Activated CD8-positive, alpha-beta memory T cell treated with anti-CD3 and anti-CD28 coated beads for 36 hours (primary cell): Measurements from ENCODE around the gene DNLZ. TPM values are rescaled to one million over a fixed set of nuclear protein-coding genes. Genes with fewer than 3 reads are reported as not detected.

Source experiments
- CTCF ChIA-PET: fragments of 350-600 bp; sonication (Branson Sonifier 250); formaldehyde crosslinking; loops from one replicate; lab custom pipeline; 2021; ENCODE audit warnings: antibody characterized with exemption; lab: Charles Lee
- POLR2A ChIA-PET: fragments of 350-600 bp; sonication (Branson Sonifier 250); formaldehyde crosslinking; loops from one replicate; lab custom pipeline; 2021; ENCODE audit warnings: antibody characterized with exemption; lab: Charles Lee
- total RNA-seq, 2 experiments: library from RNA; stranded (reverse); gene quantifications; one replicate each; pipeline ENCODE4 v1.2.3, GENCODE V29; 2021

Gene DNLZ
- total RNA-seq, 2 experiments from 2014 or later, result 29.6 to 31.8 TPM

GRCh38 chr9:136367296-136368145 is 4.0 kb upstream of the DNLZ start:
- POLR2A ChIA-PET, result no interaction called here
- CTCF ChIA-PET, result interaction anchor here (0.9 kb wide), 1 partner anchor 36 kb away, joined by 3 read pairs; no protein-coding TSS in a partner anchor

DNA sequence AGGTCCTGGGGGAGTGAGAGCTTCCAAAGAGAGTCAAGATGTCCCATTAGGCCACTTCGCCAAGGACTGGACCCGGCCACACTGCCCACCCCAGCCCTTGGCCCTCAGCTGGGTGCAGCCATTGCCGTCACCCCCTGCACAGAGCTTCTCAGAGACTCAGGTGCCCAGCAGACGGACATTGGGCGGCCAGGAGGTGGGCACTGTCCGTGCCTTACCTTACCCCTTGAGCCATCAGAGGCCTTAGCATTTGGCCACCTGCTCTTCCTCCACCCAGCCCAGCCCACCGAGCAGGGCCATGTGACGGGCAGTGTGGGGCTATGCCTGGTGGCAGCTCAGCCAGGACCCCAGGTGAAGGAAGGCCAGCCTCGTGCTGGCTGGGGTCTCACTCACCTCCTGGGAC is 3.3 kb upstream of the DNLZ start:
- ChIA-PET CTCF (interaction anchor here (0.5 to 0.9 kb wide), 2 partner anchors 37 to 370 kb away, joined by 3 read pairs; no protein-coding TSS in a partner anchor), POLR2A (no interaction called here)

DNA sequence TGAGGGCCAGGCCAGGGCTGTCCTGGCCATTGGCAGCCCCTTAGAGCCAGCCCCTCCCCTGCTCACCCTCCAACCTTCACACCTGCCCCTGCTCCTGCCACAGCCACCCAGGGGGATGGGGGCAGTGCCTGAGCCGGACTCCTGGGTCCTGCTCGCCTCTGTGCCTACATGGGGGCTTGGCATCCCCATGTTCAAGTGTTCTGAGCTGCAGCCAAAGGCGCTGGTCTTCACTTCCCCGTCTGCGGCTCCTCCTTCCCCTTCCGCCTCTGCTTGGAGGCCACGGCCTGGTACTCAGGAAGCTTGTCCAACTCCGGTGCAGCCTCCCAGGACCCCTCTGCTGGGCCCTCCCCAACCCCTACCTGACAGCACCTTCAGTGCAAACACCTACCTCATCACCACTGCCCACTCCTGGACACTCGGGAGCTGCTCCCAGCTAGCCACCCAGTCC is 2.3 kb upstream of the DNLZ start:
- ChIA-PET CTCF (no interaction called here), POLR2A (no interaction called here)

DNA sequence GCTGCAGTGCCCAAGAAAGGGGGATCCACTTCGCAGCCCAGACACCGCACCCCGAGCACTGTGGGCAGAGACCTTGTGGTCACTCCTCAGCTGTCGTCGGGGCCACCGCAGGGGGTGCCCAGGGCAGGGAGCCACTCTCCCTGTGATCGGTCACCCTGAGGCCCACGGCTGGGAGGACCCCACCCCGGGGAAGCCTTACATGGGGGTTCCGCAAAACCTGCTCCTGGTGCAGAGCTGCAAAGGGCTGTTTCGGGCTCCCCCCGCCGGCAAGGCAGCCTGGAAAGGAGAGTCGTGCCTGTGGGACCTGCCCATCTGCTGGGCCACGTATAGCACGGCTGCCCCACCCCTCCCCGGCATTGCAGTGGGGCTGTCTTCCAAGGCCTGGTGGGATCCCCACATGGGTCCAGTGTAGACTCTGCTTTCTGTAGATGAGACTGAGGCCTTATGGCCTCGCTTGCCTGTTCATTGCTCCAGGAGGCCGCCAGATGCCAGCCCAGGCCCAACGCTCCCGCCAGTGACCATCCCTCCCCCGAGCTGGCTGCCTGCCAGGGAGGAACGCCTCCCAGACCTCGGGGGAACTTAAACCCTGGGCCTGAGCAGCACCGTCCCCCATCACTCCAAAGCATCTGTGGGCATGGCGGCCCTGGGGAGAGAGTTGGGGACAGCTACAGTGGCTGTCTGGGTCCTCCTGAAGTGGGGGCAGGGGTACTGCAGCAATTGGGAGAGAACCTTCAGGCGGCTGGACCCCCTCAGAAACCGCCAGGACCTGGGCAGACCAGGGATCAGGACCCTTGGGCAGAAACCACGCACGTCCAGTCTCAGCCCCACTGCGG is 1.6 kb upstream of the DNLZ start:
- CTCF ChIA-PET, result interaction anchor here (0.5 to 2.4 kb wide), 2 partner anchors 53 to 203 kb away, joined by 3 to 15 read pairs; no protein-coding TSS in a partner anchor
- POLR2A ChIA-PET, result no interaction called here

- ChIA-PET CTCF (interaction anchor here (0.5 to 2.4 kb wide), 12 partner anchors 10 to 336 kb away, joined by 3 to 15 read pairs (median 3); partner anchors contain the start of gene SNAPC4), POLR2A (interaction anchor here (0.7 to 1.6 kb wide), 4 partner anchors 27 to 877 kb away, joined by 3 to 11 read pairs (median 4); partner anchors contain the start of genes ENTR1, PMPCA, SNAPC4 and TUBB4B)
Measured at GRCh38 chr9:136363949-136364748, 605 bp upstream of the DNLZ start.

DNA sequence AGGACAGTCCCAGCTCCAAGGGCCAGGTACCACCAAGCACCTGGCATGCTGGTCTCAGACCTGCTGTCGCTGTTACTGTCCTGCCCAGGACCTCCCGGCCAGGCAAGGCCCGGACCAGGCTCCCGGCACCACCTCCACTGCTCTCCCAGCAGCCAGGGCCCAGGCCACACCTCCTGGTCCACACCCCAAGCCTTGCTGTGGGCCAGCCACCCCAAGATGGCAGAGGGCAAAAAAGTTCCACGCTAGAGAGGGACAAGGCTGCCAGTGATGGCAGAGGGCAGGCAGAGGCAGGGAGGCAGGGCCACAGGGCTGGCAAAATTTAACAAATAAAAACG is 1.1 kb downstream of the DNLZ start:
- ChIA-PET POLR2A (interaction anchor here (0.6 to 1.6 kb wide), 8 partner anchors 24 to 305 kb away, joined by 3 to 11 read pairs (median 3); partner anchors contain the start of genes ENTR1, PMPCA and SNAPC4), CTCF (interaction anchor here (0.9 to 2.4 kb wide), 7 partner anchors 35 to 393 kb away, joined by 3 to 15 read pairs (median 8); partner anchors contain the start of gene SNAPC4)

DNA sequence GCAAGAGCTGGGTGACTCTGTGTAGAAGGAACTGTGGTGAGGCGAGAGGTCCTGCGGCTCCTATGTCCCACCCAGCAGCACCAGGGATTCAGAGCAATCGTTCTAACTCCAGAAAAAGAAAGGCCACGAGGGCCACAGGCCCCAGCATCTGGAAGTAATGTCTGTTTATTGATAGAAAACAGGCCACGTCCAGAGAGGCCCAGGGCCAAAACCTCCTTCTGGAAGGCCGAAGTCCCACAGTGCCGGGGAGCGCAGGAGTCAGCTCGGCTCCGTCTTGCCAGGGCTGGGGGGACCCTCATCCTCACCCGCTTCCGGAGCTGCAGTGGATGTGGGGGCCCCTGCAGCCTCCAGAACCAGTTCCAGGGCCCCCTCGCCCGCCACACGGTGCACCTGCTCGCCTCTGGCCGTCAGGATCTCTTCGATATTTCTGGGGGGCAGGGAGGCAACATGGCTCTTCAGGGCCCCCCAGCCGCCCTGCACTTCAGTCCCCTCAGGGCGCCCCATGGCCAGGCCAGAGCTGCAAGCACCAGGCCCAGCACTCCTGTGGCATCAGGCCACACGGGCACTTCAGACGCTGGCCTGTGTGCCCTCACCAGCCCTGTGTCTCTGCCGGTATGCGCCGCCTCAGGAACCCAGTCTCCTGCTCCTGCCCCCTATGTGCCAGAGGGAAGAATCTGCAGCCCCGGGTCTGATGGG is 1.6 kb downstream of the DNLZ start:
- POLR2A ChIA-PET, result interaction anchor here (0.9 kb wide), 1 partner anchor 24 kb away, joined by 3 read pairs; no protein-coding TSS in a partner anchor
- CTCF ChIA-PET, result interaction anchor here (1.3 to 2.4 kb wide), 4 partner anchors 38 to 76 kb away, joined by 3 to 13 read pairs (median 6); partner anchors contain the start of gene SNAPC4

GRCh38 chr9:136361047-136361753 is 2.3 kb downstream of the DNLZ start:
- ChIA-PET POLR2A (no interaction called here), CTCF (no interaction called here)

DNA sequence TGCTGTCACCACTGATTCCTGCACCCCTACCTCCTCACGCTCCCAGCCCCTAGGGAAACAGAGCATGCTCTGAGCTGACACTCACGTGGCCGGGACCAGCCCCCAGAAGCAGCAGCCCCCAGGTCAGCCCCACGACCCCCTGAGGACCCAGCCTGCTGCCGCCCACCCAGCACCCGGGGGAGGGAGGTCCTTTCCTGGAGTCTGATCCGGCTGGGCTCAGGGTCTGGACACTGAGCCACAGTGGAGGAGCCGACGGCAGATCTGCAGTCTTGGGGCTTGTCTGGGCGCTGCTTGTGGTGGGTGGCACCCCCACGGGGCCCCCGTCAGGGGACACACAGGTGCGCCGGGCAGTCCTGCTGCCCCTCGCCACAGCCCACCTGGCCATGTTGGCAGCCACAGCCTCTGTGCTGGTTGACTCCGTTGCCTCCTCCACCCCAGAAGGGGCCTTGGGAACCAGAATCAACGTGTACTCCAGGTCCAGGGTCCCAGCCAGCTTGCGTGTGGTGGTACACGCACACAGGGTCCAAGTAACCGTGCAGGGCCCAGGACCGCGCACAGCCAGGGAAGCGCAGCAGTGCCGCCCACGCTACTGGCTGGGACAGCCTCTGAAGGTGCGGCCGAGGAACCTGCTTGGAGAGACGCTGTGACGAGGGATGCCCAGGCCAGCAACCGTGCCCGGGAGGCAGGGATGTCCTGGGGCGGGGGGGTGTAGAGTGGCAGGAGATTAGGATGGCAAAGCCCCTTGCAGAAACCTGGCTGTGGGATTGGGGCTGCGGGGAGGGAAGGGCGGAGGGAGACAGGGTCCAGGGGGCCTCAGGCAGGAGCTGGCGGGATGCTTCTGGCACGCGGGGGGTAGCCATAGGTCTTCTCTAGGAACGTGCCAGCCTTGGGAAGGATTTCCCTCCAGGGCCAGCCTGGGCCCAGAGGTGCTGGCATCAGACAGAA is 3.5 kb downstream of the DNLZ start:
- POLR2A ChIA-PET, result no interaction called here

GRCh38 chr9:136358888-136359287 is 4.7 kb downstream of the DNLZ start:
- CTCF ChIA-PET, result no interaction called here
- POLR2A ChIA-PET, result no interaction called here

More for the DNA sequence above, 3.5 kb downstream of the DNLZ start:
- CTCF ChIA-PET, result no interaction called here

GRCh38 chr9:136358016-136358415 is 5.5 kb downstream of the DNLZ start:
- ChIA-PET CTCF (no interaction called here), POLR2A (no interaction called here)

DNA sequence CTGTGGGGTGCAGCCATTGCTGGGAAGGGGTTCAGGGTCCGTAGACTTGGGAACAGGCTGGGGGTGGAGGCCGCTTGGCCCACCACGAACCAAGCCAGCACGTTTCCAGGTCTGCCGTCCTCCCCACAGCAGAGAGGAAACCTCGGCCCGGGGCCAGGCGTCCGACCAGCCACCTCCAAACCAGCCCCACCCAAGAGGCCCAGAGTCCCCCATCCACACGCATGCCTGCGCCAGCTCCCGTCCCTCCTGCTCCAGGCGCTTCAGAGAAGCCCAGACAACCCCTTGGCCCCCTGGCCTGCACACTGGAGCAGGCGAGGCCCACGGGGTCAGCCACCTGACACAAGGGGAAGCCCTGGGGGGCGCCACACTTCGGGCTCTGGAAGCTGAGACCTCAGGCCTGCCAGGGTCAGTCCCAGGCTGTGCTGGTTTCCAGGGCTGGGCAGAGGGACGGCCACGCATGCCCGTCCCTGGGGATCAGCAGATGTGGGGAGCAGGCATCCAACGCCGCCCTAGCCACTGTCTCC is 6.3 kb downstream of the DNLZ start:
- POLR2A ChIA-PET, result no interaction called here
- CTCF ChIA-PET, result no interaction called here

DNA sequence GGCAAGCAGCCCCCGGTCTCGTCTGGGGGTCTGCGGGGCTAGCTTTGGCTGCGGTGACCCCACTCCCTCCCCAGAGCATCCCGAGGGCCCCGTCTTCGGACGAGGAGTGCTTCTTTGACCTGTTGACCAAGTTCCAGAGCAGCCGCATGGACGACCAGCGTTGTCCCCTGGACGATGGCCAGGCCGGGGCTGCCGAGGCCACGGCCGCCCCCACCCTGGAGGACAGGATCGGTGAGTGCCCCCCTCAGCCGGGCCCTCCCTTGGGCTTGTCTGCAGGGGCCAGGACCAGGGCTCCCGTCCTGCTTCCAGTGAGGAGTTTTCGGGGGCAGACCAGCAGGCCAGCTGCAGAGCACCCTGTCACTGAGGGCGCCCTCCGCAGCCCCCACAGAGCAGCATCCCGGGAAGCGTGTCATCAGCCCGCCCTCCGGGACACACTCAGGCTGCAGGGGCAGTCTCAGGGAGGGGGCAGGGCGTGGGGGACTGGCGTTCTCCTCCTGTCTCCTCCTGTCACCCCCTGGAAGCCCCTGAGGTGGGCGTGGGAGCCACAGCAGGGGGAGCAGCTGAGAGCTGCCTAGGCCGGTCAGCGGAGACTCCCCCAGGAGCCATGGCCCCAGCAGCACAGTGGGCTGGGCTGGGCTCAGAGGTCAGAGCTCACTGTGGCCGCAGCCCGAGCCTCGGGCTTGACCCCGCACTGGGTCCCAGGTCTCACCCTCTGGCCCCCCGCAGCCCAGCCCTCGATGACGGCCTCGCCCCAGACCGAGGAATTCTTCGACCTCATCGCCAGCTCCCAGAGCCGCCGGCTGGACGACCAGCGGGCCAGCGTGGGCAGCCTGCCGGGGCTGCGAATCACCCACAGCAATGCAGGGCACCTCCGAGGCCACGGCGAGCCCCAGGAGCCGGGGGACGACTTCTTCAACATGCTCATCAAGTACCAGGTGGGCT is 7.7 kb downstream of the DNLZ start:
- CTCF ChIA-PET, result interaction anchor here (1.1 kb wide), 1 partner anchor 43 kb away, joined by 3 read pairs; no protein-coding TSS in a partner anchor

DNA sequence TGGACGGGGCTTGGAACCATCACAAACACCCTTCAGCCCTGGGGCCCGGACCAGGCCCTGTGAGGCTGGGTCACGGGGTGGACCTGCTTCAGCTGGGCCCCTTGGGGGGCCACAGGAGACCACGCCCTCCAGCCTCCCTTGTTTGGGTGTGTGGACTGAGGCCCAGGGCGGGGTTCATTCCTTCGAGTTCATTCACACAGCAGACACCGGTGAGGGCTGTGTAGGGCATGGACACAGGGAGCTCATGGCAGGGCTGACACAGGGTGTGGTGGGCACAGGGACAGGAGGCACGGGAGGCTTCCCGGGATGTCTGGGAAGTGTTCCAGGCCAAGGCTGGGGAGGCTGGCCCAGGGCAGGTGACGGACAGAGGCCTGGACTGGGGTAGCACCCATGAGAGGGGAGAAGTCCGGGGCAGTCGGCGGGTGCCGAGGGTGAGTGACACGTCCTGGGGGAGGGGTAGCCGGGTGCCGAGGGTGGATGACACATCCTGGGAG is 8.9 kb downstream of the DNLZ start:
- ChIA-PET CTCF (interaction anchor here (0.8 to 1.1 kb wide), 2 partner anchors 9 to 42 kb away, joined by 3 read pairs; partner anchors contain the start of gene DNLZ), POLR2A (no interaction called here)

More for the DNA sequence above, 7.7 kb downstream of the DNLZ start:
- POLR2A ChIA-PET, result no interaction called here
